Fibroblast of skin of left quadriceps (primary cell): ENCODE results near the gene PTPRS.

Source experiments
- DNase-seq, 2 experiments: peaks; one replicate each; pipeline ENCODE4 v3.0.0-alpha.2; 2013; ENCODE audit warnings: low read depth in 2 of 2

PTPRS gene

GRCh38 chr19:5308451-5309437 lies 31.9 kb downstream of the PTPRS start:
- peak; percentile 69 to 73 for DNase-seq

GRCh38 chr19:5307655-5308054 lies 33.0 kb downstream of the PTPRS start:
- DNase-seq = no peak

GRCh38 chr19:5305163-5305562 lies 35.4 kb downstream of the PTPRS start:
- DNase-seq = no peak

- DNase-seq = no peak
These were observed 36.1 kb downstream of the PTPRS start for GRCh38 chr19:5304486-5304885.

GRCh38 chr19:5303208-5303607 lies 37.4 kb downstream of the PTPRS start:
- DNase-seq = no peak

- DNase-seq = no peak
These were observed 38.2 kb downstream of the PTPRS start for GRCh38 chr19:5302396-5302795.

GRCh38 chr19:5299137-5299536 lies 41.5 kb downstream of the PTPRS start:
- no peak for DNase-seq

GRCh38 chr19:5298471-5298901 lies 42.1 kb downstream of the PTPRS start:
- no peak for DNase-seq

- no peak for DNase-seq
These were observed 43.3 kb downstream of the PTPRS start for GRCh38 chr19:5297272-5297669.

GRCh38 chr19:5296457-5297271 lies 43.9 kb downstream of the PTPRS start:
- no peak for DNase-seq

GRCh38 chr19:5296021-5296420 lies 44.6 kb downstream of the PTPRS start:
- DNase-seq = no peak

GRCh38 chr19:5294403-5295160 lies 46.0 kb downstream of the PTPRS start:
- no peak for DNase-seq

GRCh38 chr19:5293612-5294378 lies 46.8 kb downstream of the PTPRS start:
- peak; percentile 45 to 48 for DNase-seq

- DNase-seq = peak; percentile 54 to 66
These were observed 47.6 kb downstream of the PTPRS start for GRCh38 chr19:5292822-5293611.

GRCh38 chr19:5292453-5292821 lies 48.2 kb downstream of the PTPRS start:
- DNase-seq = no peak

- no peak for DNase-seq
These were observed 48.9 kb downstream of the PTPRS start for GRCh38 chr19:5291588-5292193.
